ENCODE measurements around the gene UROS. TPM values are rescaled to one million over a fixed set of nuclear protein-coding genes. Genes with fewer than 3 reads are reported as not detected.

The UROS gene
- total RNA-seq, 6 experiments from 2014 or later = 84.9 to 102 (median 91.4) TPM

- DNase-seq = no peak
- Mint-ChIP-seq H3K27ac (no peak overlapping the region), H3K36me3 (ENCODE audit: low read depth) (no peaks in the 10 kb centered on the region; the same call in 1 of the 2 replicates), H3K27me3 (ENCODE audit: insufficient read depth) (peaks cover 1% of the 10 kb centered on the region; the same call in 1 of the 2 replicates), H3K4me1 (ENCODE audit: low read depth) (peaks cover 30% of the 10 kb centered on the region), H3K4me3 (no peak overlapping the region), H3K9me3 (no peaks in the 10 kb centered on the region)
- no peak for TF ChIP-seq CTCF (IDR thresholded peaks at IDR 0.05)
Measured at GRCh38 chr10:125782054-125782453, 41.0 kb downstream of the UROS start.

GRCh38 chr10:125781374-125781773, 41.7 kb downstream of the UROS start:
- no peak for DNase-seq
- Mint-ChIP-seq H3K27ac (no peak overlapping the region), H3K4me3 (no peak overlapping the region), H3K27me3 (ENCODE audit: insufficient read depth) (peaks cover 1% of the 10 kb centered on the region; the same call in 1 of the 2 replicates), H3K4me1 (ENCODE audit: low read depth) (peaks cover 30% of the 10 kb centered on the region), H3K36me3 (ENCODE audit: low read depth) (no peaks in the 10 kb centered on the region), H3K9me3 (no peaks in the 10 kb centered on the region)
- TF ChIP-seq CTCF (IDR thresholded peaks at IDR 0.05) = no peak

- H3K9me3 Mint-ChIP-seq = no peaks in the 10 kb centered on the region
- H3K27me3 Mint-ChIP-seq (ENCODE audit: insufficient read depth) = no peaks in the 10 kb centered on the region
- H3K4me1 Mint-ChIP-seq (ENCODE audit: low read depth) = peaks cover 30% of the 10 kb centered on the region
- DNase-seq = no peak
- no peaks in the 10 kb centered on the region for H3K36me3 Mint-ChIP-seq (ENCODE audit: low read depth)
- H3K27ac Mint-ChIP-seq = peak overlapping the region; percentile 30; the same call in 1 of the 2 replicates
- no peak for TF ChIP-seq CTCF (IDR thresholded peaks at IDR 0.05)
- no peak overlapping the region for H3K4me3 Mint-ChIP-seq
Measured at GRCh38 chr10:125779403-125780327, 43.4 kb downstream of the UROS start.

GRCh38 chr10:125778556-125778955, 44.5 kb downstream of the UROS start:
- TF ChIP-seq CTCF (IDR thresholded peaks at IDR 0.05) = no peak
- Mint-ChIP-seq H3K4me3 (no peak overlapping the region), H3K27me3 (ENCODE audit: insufficient read depth) (peaks cover 2% of the 10 kb centered on the region; the same call in 1 of the 2 replicates), H3K4me1 (ENCODE audit: low read depth) (peaks cover 30% of the 10 kb centered on the region), H3K36me3 (ENCODE audit: low read depth) (no peaks in the 10 kb centered on the region), H3K9me3 (peaks cover 4% of the 10 kb centered on the region; the same call in 1 of the 2 replicates), H3K27ac (peak overlapping the region; percentile 60)
- peak; percentile 68 for DNase-seq

GRCh38 chr10:125777806-125778205, 45.3 kb downstream of the UROS start:
- TF ChIP-seq CTCF (IDR thresholded peaks at IDR 0.05) = no peak
- H3K4me3 Mint-ChIP-seq = no peak overlapping the region
- peaks cover 25% of the 10 kb centered on the region for H3K4me1 Mint-ChIP-seq (ENCODE audit: low read depth)
- peaks cover 2% of the 10 kb centered on the region; the same call in 1 of the 2 replicates for H3K27me3 Mint-ChIP-seq (ENCODE audit: insufficient read depth)
- H3K36me3 Mint-ChIP-seq (ENCODE audit: low read depth) = no peaks in the 10 kb centered on the region
- DNase-seq = no peak
- peak overlapping the region; percentile 46 for H3K27ac Mint-ChIP-seq
- H3K9me3 Mint-ChIP-seq = peaks cover 4% of the 10 kb centered on the region; the same call in 1 of the 2 replicates
